SK-N-SH (cell line): ENCODE measurements around the gene UGT2B15. TPM values are rescaled to one million over a fixed set of nuclear protein-coding genes. Genes with fewer than 3 reads are reported as not detected.

Source experiments
- CTCF ChIA-PET: fragments of 300-600, 350-600 bp; formaldehyde crosslinking; extraction: SDS; loops from one replicate; lab custom pipeline; 2021; lab: Yijun Ruan, JAX
- POLR2A ChIA-PET: fragments of 350-600 bp; sonication (Branson Sonifier 250); formaldehyde crosslinking; extraction: SDS; loops from one replicate; lab custom pipeline; 2020; ENCODE audit warnings: antibody characterized with exemption, inconsistent platforms; lab: Yijun Ruan, JAX
- DNase-seq: peaks from one replicate; pipeline ENCODE4 v3.0.0; 2012
- H2AFZ ChIP-seq: fragments of 200-600 bp; sonication (generic); 2 replicates; pipeline ENCODE4 v1.8.1; 2016; ENCODE audit warnings: antibody characterized with exemption, mild to moderate bottlenecking, low read depth
- H3F3A ChIP-seq: fragments of 200-600 bp; sonication (generic); replicated peaks from 2 replicates; pipeline ENCODE3; 2016; ENCODE audit warnings: antibody characterized with exemption, mild to moderate bottlenecking; ENCODE audit not compliant: insufficient read depth
- H3K27ac ChIP-seq, 2 experiments: fragments of 200-500 bp in 1 of 2; fragments of 200-600 bp in 1 of 2; sonication (Bioruptor generic) in 1 of 2; sonication (generic), shearing (Covaris generic) in 1 of 2; 2 replicates each; pipeline versions ENCODE4 v1.5.1 to v1.6.1; 2014 to 2016; ENCODE audit warnings: low read depth in 2 of 2, inconsistent platforms in 1 of 2, low read length in 1 of 2, mild to moderate bottlenecking in 1 of 2, mixed read lengths in 1 of 2
- H3K27me3 ChIP-seq: fragments of 200-600 bp; sonication (generic), shearing (Covaris generic); 2 replicates; pipeline ENCODE4 v1.6.1; 2016; ENCODE audit warnings: mixed run types; ENCODE audit not compliant: insufficient read depth
- H3K36me3 ChIP-seq, 2 experiments: fragments of 200-500 bp in 1 of 2; fragments of 200-600 bp in 1 of 2; sonication (Bioruptor generic) in 1 of 2; sonication (generic) in 1 of 2; replicated peaks in 1 of 2; 2 replicates each; pipeline versions ENCODE3 to v1.5.1; 2014 to 2016; ENCODE audit warnings: low read length in 1 of 2, mild to moderate bottlenecking in 1 of 2; ENCODE audit not compliant: insufficient read depth in 2 of 2, control insufficient read depth in 1 of 2
- H3K4me1 ChIP-seq, 2 experiments: fragments of 200-500 bp in 1 of 2; fragments of 200-600 bp in 1 of 2; sonication (Bioruptor generic) in 1 of 2; sonication (generic), shearing (Covaris generic) in 1 of 2; 2 replicates each; pipeline versions ENCODE4 v1.5.1 to v1.6.1; 2014 to 2016; ENCODE audit warnings: low read depth in 1 of 2, low read length in 1 of 2, mixed run types in 1 of 2; ENCODE audit not compliant: insufficient read depth in 2 of 2, control insufficient read depth in 1 of 2
- H3K4me2 ChIP-seq: fragments of 200-600 bp; sonication (generic), shearing (Covaris generic); 2 replicates; pipeline ENCODE4 v1.6.1; 2017; ENCODE audit warnings: mixed run types
- H3K4me3 ChIP-seq, 2 experiments: fragments of 200-500 bp in 1 of 2; fragments of 200-600 bp in 1 of 2; sonication (Bioruptor generic) in 1 of 2; sonication (generic), shearing (Covaris generic) in 1 of 2; 2 replicates each; pipeline versions ENCODE4 v1.5.1 to v1.8.1; 2014 to 2016; ENCODE audit warnings: low read depth in 2 of 2, inconsistent platforms in 1 of 2, low read length in 1 of 2, mild to moderate bottlenecking in 1 of 2, mixed read lengths in 1 of 2, moderate library complexity in 1 of 2
- H3K79me2 ChIP-seq: fragments of 200-600 bp; sonication (generic); 2 replicates; pipeline ENCODE4 v1.8.1; 2017; ENCODE audit warnings: mild to moderate bottlenecking; ENCODE audit not compliant: insufficient read depth
- H3K9ac ChIP-seq: fragments of 200-600 bp; sonication (generic); 2 replicates; pipeline ENCODE4 v1.6.1; 2017; ENCODE audit warnings: mixed run types
- H3K9me2 ChIP-seq: fragments of 200-600 bp; sonication (generic); 2 replicates; pipeline ENCODE4 v1.6.1; 2017; ENCODE audit warnings: mixed run types
- H3K9me3 ChIP-seq: fragments of 200-600 bp; sonication (generic); 2 replicates; pipeline ENCODE4 v1.6.1; 2017; ENCODE audit warnings: mixed run types, mild to moderate bottlenecking, moderate library complexity
- H4K20me1 ChIP-seq: fragments of 200-600 bp; sonication (generic); 2 replicates; pipeline ENCODE4 v1.6.1; 2017; ENCODE audit warnings: mild to moderate bottlenecking, mixed run types; ENCODE audit not compliant: insufficient read depth
- EZH2phosphoT487 ChIP-seq: fragments of 200-600 bp; sonication (generic); IDR thresholded peaks from 2 replicates; pipeline ENCODE4 v1.6.1; 2017; ENCODE audit warnings: low read depth, mixed run types, mild to moderate bottlenecking, antibody characterized with exemption, moderate library complexity, borderline replicate concordance
- IRF3 ChIP-seq: fragments of 150-350 bp; IDR thresholded peaks from 2 replicates; pipeline ENCODE4 v1.6.1; 2016; ENCODE audit warnings: mild to moderate bottlenecking, low read depth, low read length
- RCOR1 ChIP-seq: fragments of 150-350 bp; IDR thresholded peaks from 2 replicates; pipeline ENCODE4 v1.6.1; 2017; ENCODE audit warnings: antibody characterized with exemption, low read length
- RFX5 ChIP-seq: IDR thresholded peaks from 2 replicates; pipeline ENCODE4 v1.6.1; 2012; ENCODE audit warnings: mild to moderate bottlenecking, improper control_type of control experiment, low read length
- TAF1 ChIP-seq: IDR thresholded peaks from 2 replicates; pipeline ENCODE4 v1.6.1; 2012; ENCODE audit warnings: low read depth, mild to moderate bottlenecking, low read length, moderate library complexity, borderline replicate concordance
- USF1 ChIP-seq: IDR thresholded peaks from 2 replicates; pipeline ENCODE4 v1.4.0; 2012; ENCODE audit warnings: low read depth, borderline replicate concordance
- ZBTB33 ChIP-seq: IDR thresholded peaks from 2 replicates; pipeline ENCODE4 v1.4.0; 2012; ENCODE audit warnings: low read depth, borderline replicate concordance
- WGBS: methylation state at CpG from one replicate; pipeline ENCODE4 v1.1.6; 2017; ENCODE audit warnings: low lambda C conversion rate; 5-methylcytosine and 5-hydroxymethylcytosine counted together
- polyA plus RNA-seq, 3 experiments: library from polyadenylated mRNA; depleted of rRNA; stranded (reverse); fragments of >200 nt; gene quantifications; 2 replicates each; pipeline ENCODE4 v1.2.3, GENCODE V29; 2012

Gene UGT2B15
- polyA plus RNA-seq, 1 of the 3 experiments (the other 2 are of a cell fraction) = not detected

- Histone ChIP-seq H3K27ac (no peak overlapping the region), H4K20me1 (no peaks in the 10 kb centered on the region), H3K36me3 (no peaks in the 10 kb centered on the region), H3K4me3 (no peak overlapping the region), H3K9me3 (no peaks in the 10 kb centered on the region)
- POLR2A ChIA-PET = no interaction called here
- TF ChIP-seq RFX5 = no peak
- TF ChIP-seq, all 33 proteins: peak for 0
- CTCF ChIA-PET = interaction anchor here (1.0 kb wide), 1 partner anchor 452 kb away, joined by 3 read pairs; no protein-coding TSS in a partner anchor
- no peak for DNase-seq
- H3F3A ChIP-seq = no peaks in the 10 kb centered on the region
- H3K79me2 ChIP-seq = no peaks in the 10 kb centered on the region
- H3K4me1 ChIP-seq = no peaks in the 10 kb centered on the region
- H3K4me2 ChIP-seq = no peak overlapping the region
- no peaks in the 10 kb centered on the region; the same call in 1 of the 2 replicates for H3K27me3 ChIP-seq
- no peak overlapping the region for H3K9ac ChIP-seq
- WGBS = 10% methylated on average over 3 of the region's 3 CpGs
- no peaks in the 10 kb centered on the region for H3K9me2 ChIP-seq
- H2AFZ ChIP-seq = no peak overlapping the region
Measured at GRCh38 chr4:68718447-68719074, 48.1 kb upstream of the UGT2B15 start.

- Histone ChIP-seq H3K79me2 (no peaks in the 10 kb centered on the region), H4K20me1 (no peaks in the 10 kb centered on the region), H2AFZ (no peak overlapping the region), H3K4me1 (no peaks in the 10 kb centered on the region), H3K9me2 (no peaks in the 10 kb centered on the region), H3F3A (no peaks in the 10 kb centered on the region), H3K4me2 (no peak overlapping the region), H3K27ac (no peak overlapping the region), H3K4me3 (no peak overlapping the region), H3K9ac (no peak overlapping the region), H3K9me3 (no peaks in the 10 kb centered on the region), H3K36me3 (no peaks in the 10 kb centered on the region), H3K27me3 (no peaks in the 10 kb centered on the region; the same call in 1 of the 2 replicates)
- TF ChIP-seq EZH2phosphoT487 (no peak), USF1 (no peak), TAF1 (no peak), ZBTB33 (no peak), IRF3 (no peak), RCOR1 (no peak)
- ChIA-PET POLR2A (no interaction called here), CTCF (interaction anchor here (1.0 kb wide), 1 partner anchor 452 kb away, joined by 3 read pairs; no protein-coding TSS in a partner anchor)
- 10% methylated on average over 1 of the region's 1 CpG for WGBS
- DNase-seq = no peak
Measured at GRCh38 chr4:68717999-68718398, 47.5 kb upstream of the UGT2B15 start.
